Measurements from ENCODE around the gene HACD2.

Gene HACD2

GRCh38 chr3:123520656-123521055, 64.2 kb downstream of the HACD2 start:
- TF ChIP-seq RAD21 (IDR thresholded peaks at IDR 0.05; ENCODE audit: low read depth), result no peak
- TF ChIP-seq FOXM1 (IDR thresholded peaks at IDR 0.05; ENCODE audit: borderline replicate concordance, low read depth), result no peak
- no peak for TF ChIP-seq CREB1 (IDR thresholded peaks at IDR 0.05; ENCODE audit: low read depth)
- TF ChIP-seq REST (IDR thresholded peaks at IDR 0.05; ENCODE audit: low read depth), result no peak
- TF ChIP-seq TEAD4 (IDR thresholded peaks at IDR 0.05), result no peak
- no peak for TF ChIP-seq MAX (IDR thresholded peaks at IDR 0.05)
- TF ChIP-seq USF1 (IDR thresholded peaks at IDR 0.05), result no peak
- no peak for TF ChIP-seq EP300 (IDR thresholded peaks at IDR 0.05; ENCODE audit: borderline replicate concordance)
- TF ChIP-seq TCF12 (IDR thresholded peaks at IDR 0.05; ENCODE audit: low read depth), result no peak
- TF ChIP-seq NFIC (IDR thresholded peaks at IDR 0.05), result no peak
- TF ChIP-seq ZBTB7A (IDR thresholded peaks at IDR 0.05; ENCODE audit: low read depth), result no peak
- TF ChIP-seq YY1 (IDR thresholded peaks at IDR 0.05; ENCODE audit: low read depth), result no peak
- no peak for TF ChIP-seq TAF1 (IDR thresholded peaks at IDR 0.05; ENCODE audit: low read depth)
- TF ChIP-seq CEBPB (IDR thresholded peaks at IDR 0.05), result no peak
- no peak for TF ChIP-seq EGR1 (IDR thresholded peaks at IDR 0.05)

GRCh38 chr3:123518892-123519485, 65.9 kb downstream of the HACD2 start:
- no peak for TF ChIP-seq REST (IDR thresholded peaks at IDR 0.05; ENCODE audit: low read depth)
- no peak for TF ChIP-seq TCF12 (IDR thresholded peaks at IDR 0.05; ENCODE audit: low read depth)
- no peak for TF ChIP-seq ZBTB7A (IDR thresholded peaks at IDR 0.05; ENCODE audit: low read depth)
- no peak for TF ChIP-seq TAF1 (IDR thresholded peaks at IDR 0.05; ENCODE audit: low read depth)
- TF ChIP-seq RAD21 (IDR thresholded peaks at IDR 0.05; ENCODE audit: low read depth), result no peak
- no peak for TF ChIP-seq MAX (IDR thresholded peaks at IDR 0.05)
- no peak for TF ChIP-seq TEAD4 (IDR thresholded peaks at IDR 0.05)
- TF ChIP-seq EP300 (IDR thresholded peaks at IDR 0.05; ENCODE audit: borderline replicate concordance), result no peak
- TF ChIP-seq FOXM1 (IDR thresholded peaks at IDR 0.05; ENCODE audit: borderline replicate concordance, low read depth), result no peak
- TF ChIP-seq YY1 (IDR thresholded peaks at IDR 0.05; ENCODE audit: low read depth), result no peak
- no peak for TF ChIP-seq CREB1 (IDR thresholded peaks at IDR 0.05; ENCODE audit: low read depth)
- no peak for TF ChIP-seq USF1 (IDR thresholded peaks at IDR 0.05)
- TF ChIP-seq EGR1 (IDR thresholded peaks at IDR 0.05), result no peak
- no peak for TF ChIP-seq NFIC (IDR thresholded peaks at IDR 0.05)

- TF ChIP-seq TEAD4 (IDR thresholded peaks at IDR 0.05), result no peak
- no peak for TF ChIP-seq MAX (IDR thresholded peaks at IDR 0.05)
- TF ChIP-seq FOXM1 (IDR thresholded peaks at IDR 0.05; ENCODE audit: borderline replicate concordance, low read depth), result no peak
- no peak for TF ChIP-seq USF1 (IDR thresholded peaks at IDR 0.05)
- no peak for TF ChIP-seq CREB1 (IDR thresholded peaks at IDR 0.05; ENCODE audit: low read depth)
- TF ChIP-seq RAD21 (IDR thresholded peaks at IDR 0.05; ENCODE audit: low read depth), result no peak
- no peak for TF ChIP-seq ZBTB7A (IDR thresholded peaks at IDR 0.05; ENCODE audit: low read depth)
- TF ChIP-seq NFIC (IDR thresholded peaks at IDR 0.05), result no peak
- no peak for TF ChIP-seq TAF1 (IDR thresholded peaks at IDR 0.05; ENCODE audit: low read depth)
- no peak for TF ChIP-seq YY1 (IDR thresholded peaks at IDR 0.05; ENCODE audit: low read depth)
- TF ChIP-seq CEBPB (IDR thresholded peaks at IDR 0.05), result no peak
- TF ChIP-seq REST (IDR thresholded peaks at IDR 0.05; ENCODE audit: low read depth), result no peak
- no peak for TF ChIP-seq EP300 (IDR thresholded peaks at IDR 0.05; ENCODE audit: borderline replicate concordance)
- TF ChIP-seq TCF12 (IDR thresholded peaks at IDR 0.05; ENCODE audit: low read depth), result no peak
- no peak for TF ChIP-seq EGR1 (IDR thresholded peaks at IDR 0.05)
These were observed 73.1 kb downstream of the HACD2 start for GRCh38 chr3:123511726-123512125.

Data from Ishikawa (cell line).